ENCODE results near the gene CALML5. TPM values are rescaled to one million over a fixed set of nuclear protein-coding genes. Genes with fewer than 3 reads are reported as not detected.

Gene CALML5
- total RNA-seq, 2 donors from 2014 or later = not detected

DNA sequence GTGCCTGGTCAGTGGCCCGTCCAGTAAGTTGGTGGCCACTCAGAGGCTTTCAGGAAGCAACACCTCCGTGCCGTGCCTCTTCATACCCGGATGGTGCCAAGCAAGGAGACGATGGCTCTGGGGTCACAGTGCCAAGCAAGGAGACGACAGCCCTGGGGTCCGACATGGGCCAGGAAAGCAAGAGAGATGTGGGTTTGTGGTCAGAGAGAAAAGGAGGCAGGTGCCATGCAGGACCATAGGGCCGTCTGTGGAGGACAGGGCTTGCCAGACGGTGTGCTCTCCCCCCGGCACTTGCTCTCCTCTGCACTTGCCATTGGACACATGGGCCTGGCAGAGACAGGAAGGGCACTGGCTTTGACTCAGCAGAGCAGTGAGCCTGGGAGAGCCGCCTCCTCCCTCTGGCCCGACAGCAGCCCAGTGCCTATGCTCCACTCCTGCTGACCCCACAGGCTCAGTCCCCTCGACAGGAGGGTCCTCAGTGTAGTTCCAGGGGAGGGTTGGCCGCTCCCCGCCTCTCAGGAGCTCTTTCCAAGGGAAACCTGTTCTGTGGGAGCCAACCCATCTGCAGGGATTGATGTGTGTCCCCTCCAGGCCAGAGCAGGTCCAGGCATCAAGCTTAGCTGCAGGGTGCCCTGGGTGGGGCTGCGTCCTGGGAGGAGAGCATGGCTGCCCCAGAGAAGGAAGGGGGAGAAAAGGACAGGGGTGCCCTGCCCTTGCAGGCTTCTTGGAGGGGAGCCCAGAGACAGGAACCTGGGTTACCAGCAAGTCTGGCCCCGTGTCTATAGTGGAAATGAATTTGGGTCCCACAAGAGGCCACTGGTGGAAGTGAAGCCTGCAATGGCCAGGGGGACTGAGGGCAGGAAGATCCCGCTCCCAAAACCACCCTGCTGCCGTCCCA, 7.6 kb upstream of the CALML5 start:
- ATAC-seq = no peak
- intact Hi-C loops (cut with DNase I) = no loop called here
- DNase-seq = no peak

DNA sequence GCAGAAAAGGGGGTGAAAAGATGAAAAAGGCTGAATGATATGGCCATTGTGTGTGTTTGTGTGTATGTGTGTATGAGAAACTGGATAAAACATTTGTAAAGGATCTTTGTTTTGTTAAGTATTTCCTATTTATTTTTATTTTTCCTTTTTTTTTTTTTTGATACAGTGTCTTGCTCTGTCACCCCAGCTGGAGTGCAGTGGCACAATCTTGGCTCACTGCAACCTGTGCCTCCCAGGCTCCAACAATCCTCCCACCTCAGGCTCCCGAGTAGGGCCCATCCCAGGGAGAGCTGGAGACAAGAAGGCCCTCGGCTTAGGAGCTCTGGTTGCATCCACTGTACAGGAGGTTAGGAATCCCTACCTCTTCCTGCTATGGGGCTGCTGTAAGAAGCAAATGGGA, 6.9 kb upstream of the CALML5 start:
- intact Hi-C loops (cut with DNase I) = no loop called here

GRCh38 chr10:5504146-5505072, 5.0 kb upstream of the CALML5 start:
- ATAC-seq (no peak), DNase-seq (no peak)
- intact Hi-C loops (cut with DNase I) = no loop called here

More for the DNA sequence above, 6.9 kb upstream of the CALML5 start:
- no peak for ATAC-seq
- no peak for DNase-seq

GRCh38 chr10:5503477-5503835, 4.1 kb upstream of the CALML5 start:
- intact Hi-C loops (cut with DNase I) = no loop called here
- no peak for DNase-seq
- ATAC-seq = no peak

DNA sequence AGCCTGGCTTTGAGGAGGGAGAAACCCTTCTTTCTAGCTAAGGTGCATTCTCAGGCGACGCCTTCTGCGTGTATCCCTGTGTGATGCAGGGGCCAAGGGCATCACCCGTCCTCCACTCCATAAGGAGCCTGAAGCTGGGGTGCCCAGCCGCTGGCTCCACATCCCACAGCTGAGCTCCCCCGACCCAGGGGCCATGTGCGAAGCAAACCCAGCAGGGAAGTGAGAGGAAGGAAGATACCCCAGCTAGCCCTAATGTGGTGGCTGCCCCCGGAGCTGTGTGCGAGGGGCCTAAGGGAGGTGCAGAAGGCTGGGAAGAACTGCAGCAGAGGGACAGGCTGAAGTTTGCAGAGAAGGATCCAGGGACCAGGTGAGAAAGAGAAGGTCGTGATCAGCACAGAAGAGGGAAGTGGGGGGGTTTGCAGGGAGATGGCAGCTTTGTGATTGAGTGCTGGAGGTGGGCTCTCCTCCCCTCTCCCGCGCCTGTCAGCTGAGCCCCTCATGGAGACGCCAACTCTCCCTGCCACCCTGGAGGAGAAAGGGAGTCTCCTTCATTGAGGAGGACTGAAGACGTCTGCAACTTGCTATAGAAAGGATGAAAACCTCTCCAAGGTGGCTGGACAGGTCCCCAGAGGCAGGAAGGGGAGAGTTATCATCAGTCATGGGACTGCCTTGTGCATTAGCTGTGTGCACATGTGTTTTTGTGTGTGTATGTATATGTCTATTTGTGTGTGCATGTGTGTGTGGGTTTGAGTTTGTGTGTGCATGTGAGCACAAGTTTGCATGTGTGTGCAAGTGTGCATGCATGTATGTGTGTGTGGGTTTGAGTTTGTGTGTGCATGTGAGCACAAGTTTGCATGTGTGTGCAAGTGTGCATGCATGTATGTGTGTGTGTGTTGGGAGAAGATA, 3.5 kb upstream of the CALML5 start:
- intact Hi-C loops (cut with DNase I) = no loop called here
- no peak for ATAC-seq
- DNase-seq = no peak

- DNase-seq = no peak
- ATAC-seq = no peak
- intact Hi-C loops (cut with DNase I) = no loop called here
Measured at GRCh38 chr10:5502061-5502521, 2.7 kb upstream of the CALML5 start.

DNA sequence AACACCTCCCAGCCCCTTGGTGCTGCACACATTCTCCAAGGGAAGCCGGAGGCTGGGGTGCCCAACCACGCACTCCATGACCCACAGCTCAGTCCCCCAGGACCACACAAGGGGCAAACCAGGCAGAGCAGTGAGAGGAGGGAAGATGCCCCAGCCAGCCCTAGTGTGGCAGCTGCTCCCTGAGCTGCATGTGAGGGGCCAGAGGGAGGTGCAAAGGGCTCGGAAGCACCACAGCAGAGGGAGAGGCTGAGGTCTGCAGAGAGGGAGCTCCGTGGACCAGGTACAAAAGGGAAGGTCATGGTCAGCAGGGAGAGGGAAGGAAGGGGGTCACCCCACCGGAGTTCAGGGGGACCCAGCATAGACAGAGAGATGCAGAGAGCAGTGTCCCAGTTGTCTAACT, 1.5 kb upstream of the CALML5 start:
- no peak for ATAC-seq
- no peak for DNase-seq
- intact Hi-C loops (cut with DNase I) = no loop called here

GRCh38 chr10:5500162-5500670, 846 bp upstream of the CALML5 start:
- DNase-seq = no peak
- ATAC-seq = no peak
- intact Hi-C loops (cut with DNase I) = no loop called here

DNA sequence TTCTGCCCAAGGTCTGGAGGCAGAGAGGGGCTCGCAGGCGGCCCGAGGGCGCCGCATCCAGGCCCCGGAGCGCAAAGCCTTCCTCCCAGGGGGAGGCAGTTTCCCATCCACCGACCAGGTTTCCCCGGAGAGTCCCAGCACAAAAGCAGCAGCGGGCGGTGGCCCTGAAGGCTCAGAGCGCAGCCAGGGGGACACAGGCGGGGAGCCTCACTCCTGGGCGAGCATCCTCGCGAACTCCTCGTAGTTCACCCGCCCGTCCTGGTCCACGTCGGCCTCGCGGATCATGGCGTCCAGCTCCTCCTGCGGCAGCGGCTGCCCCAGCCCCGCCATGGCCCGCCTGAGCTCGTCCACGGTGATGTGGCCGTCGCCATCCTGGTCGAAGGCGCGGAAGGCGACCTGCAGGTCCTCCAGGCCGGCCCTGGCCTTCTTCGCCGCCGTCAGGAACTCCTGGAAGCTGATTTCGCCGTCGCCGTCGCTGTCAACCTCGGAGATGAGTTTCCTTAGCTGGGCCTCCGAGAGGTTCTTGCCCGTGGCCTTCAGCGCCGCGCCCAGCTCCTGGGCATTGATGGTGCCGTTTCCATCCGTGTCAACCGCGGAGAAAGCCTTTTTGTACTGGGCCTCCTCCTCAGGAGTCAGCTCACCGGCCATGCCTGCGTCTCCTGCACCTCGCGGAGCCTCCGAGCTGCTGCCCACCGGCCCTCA, 428 bp downstream of the CALML5 start:
- intact Hi-C loops (cut with DNase I) = no loop called here
- no peak for DNase-seq
- ATAC-seq = no peak

- intact Hi-C loops (cut with DNase I) = no loop called here
- ATAC-seq (no peak), DNase-seq (no peak)
Measured at GRCh38 chr10:5497948-5498730, 1.2 kb downstream of the CALML5 start.

DNA sequence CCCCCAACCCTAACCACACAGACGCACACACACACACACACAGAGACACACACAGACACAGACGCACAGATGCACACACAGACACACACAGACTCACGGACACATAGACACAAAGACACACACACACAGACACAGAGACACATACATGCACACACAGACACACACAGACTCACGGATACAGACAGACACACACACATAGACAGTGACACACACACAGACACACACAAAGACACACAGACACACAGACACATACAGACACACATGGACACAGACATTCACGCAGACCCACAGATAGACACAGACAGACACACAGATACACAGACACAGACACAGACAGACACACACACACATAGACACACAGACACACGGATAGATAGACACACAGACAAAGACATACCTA, 2.1 kb downstream of the CALML5 start:
- no peak for DNase-seq
- intact Hi-C loops (cut with DNase I) = no loop called here
- no peak for ATAC-seq

GRCh38 chr10:5496261-5497250, 2.8 kb downstream of the CALML5 start:
- DNase-seq = no peak
- intact Hi-C loops (cut with DNase I) = no loop called here
- no peak for ATAC-seq

GRCh38 chr10:5494611-5495010, 4.8 kb downstream of the CALML5 start:
- ATAC-seq (no peak), DNase-seq (no peak)
- intact Hi-C loops (cut with DNase I) = no loop called here

DNA sequence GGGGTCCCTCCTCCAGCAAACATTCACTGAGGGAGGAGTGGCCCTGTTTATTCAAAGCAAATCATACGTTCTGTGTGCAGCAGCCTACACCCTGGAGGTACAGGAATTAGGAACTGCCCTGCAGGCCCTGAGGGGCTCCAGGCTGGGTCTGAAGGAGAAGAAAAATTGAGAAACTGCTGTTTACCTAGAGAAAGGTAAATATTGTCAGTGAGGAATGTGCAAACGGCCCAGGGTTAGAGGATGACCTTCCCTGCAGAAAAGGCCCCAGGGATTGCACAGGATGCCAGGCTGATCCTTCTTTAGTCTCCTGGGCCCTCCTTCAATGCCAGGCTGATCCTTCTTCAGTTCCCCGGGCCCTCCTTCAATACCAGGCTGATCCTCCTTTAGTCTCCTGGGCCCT, 5.7 kb downstream of the CALML5 start:
- ATAC-seq (no peak), DNase-seq (no peak)
- intact Hi-C loops (cut with DNase I) = no loop called here

DNA sequence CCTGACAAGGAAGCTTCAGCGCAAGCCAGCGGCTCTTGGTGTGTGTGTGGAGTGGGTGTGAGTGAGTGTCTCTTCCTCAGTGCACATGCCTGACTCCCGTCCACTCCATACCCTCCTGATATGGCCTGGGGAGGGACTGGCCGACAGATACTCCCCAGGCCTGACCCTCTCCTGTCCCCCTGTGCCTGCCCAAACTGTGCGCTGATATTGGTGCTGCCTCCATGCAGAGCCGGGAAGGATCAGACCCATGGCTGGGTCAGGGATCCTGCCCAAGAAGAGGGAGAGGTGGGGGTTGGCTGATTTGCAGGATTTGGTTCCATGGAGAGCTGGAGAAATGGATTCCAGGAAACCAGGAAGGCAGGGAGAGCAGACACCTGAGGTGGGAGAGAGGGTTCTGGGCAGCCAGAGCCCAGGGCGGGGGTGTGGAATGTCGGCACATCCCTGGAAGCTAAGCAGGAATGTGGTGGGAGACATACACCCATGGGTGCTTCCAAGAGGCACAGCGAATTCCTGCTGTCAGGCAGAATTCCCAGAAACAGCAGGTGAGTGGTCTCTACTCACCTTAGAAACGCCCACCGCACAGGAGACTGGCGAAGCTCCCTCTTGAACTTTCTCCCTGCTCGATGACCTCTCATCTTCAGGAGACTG, 6.3 kb downstream of the CALML5 start:
- DNase-seq (no peak), ATAC-seq (no peak)
- intact Hi-C loops (cut with DNase I) = no loop called here

GRCh38 chr10:5492322-5492855, 7.0 kb downstream of the CALML5 start:
- intact Hi-C loops (cut with DNase I) = no loop called here
- no peak for DNase-seq
- no peak for ATAC-seq
